ENCODE measurements around the gene ABHD14A.

- peak; percentile 98 to 100 (median 100) for TF ChIP-seq CTCF (IDR thresholded peaks at IDR 0.05)
- TF ChIP-seq POLR2A (IDR thresholded peaks at IDR 0.05), result peak in 2 of 3 donors; percentile 66 to 70
Measured at GRCh38 chr3:51941798-51942602, 32.9 kb upstream of the ABHD14A start, which contains the start of the genes PARP3 and RRP9.

Measured in body of pancreas (tissue), 4 donors.